DMS 273 (cell line): ENCODE measurements around the gene PLCD1.

Experiments
- DNase-seq: peaks from one replicate; lab custom pipeline; 2025; ENCODE audit not compliant: unreplicated experiment; lab: John Stamatoyannopoulos, UW

The PLCD1 gene

DNA sequence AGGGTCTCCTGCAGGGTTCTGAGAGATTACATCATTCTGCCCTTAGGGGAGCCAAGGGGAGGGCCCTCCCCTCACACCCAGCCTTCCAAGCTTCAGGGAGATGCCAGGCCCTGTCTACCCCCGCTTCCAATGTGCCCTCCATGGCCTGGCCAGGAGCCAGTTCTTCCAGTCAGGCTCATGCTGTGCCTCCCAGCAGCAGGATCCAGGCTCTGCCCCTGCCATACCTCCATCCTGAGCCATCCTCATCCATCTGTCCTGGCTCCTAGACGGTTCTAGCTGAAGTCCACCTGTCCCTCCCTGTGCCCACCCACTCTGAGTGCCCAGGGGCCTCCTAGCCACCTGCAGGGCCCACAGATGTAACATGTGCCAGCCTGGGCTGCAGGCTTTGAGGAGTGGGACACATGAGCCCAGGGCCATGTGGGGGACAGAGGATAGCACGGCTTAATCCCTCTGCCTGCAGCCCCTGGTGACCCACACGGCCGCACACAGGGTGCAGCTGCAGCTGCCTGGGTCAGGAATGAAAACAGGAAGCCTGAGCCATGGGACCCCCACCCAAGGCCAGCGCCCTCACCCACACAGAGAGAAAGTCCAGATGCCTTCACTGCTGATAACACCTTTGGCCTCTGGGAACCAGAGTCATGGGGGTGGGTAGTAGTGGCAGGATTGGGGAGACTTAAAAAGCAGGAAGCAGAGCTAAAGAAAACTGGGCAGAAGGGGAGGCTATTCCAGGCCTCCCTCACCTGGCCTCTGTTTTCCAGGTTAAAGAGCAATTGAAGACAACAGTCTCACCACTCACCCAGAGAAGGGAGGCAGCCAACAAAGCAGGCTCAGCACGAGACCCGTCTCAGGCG lies 11.8 kb downstream of the PLCD1 start:
- peak; percentile 55 for DNase-seq

DNA sequence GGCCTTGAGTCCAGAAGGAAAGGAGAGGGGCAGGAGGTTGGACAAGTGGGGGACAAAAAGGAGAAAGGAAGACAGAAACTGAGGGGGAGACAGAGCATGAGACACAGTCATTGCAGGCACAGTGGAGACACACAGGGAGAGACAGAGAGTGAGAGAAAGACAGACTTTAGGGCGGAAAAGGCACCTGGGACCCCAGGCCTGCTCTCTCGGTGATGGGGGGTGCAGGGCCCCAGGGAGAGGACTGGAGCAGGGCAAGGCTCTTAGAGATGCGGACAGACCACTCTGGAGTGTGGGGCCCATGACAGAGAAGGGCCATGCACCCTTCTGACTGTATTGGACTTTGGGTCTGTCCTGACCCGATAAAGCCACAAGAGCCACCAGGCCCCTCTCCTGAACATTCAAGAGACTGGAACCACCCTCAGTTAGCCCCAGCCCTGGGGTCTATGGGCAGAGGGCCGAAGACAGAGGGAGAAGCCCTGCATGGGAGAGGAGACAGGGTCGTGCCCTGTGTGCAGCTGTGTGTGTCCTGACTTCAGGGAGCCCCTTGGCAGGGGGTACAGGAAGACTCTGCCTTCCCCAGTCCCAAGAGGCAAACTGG lies 12.5 kb downstream of the PLCD1 start:
- no peak for DNase-seq

DNA sequence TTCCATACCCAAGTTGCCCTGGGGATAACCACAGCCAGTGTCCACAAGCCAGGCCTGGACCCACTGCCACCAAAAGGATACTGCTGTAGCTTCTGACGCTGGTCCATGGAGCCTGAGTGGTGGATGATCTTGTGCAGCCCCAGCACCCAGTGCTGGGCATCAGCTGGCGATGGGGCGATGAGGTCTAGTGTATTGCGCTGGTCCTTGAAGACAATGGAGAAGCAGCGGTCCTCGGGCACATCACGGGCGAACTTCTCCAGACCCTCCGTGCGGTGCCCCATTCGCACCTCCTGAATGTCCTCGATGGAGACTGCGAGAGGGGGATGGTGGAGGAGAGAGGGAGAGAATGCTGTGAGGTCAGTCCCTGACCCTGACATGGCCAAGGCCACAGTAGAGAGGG lies 13.0 kb downstream of the PLCD1 start:
- DNase-seq, result no peak

DNA sequence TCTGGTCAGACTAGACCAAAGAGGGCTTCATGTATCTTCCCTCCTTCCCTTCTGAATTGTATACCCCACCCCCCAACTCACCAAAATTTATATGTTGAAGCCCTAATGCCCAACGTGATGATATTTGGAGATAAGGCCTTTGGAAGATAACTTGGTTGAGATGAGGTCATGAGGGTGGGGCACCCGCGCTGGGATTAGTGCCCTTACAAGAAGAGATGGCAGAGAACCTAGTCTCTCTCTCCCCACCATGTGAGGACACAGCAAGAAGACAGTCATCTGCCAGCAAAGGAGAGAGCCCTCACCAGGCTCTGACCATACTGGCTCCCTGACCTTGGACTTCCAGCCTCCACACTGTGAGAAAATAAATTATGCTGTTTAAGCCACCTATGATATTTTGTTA lies 13.5 kb downstream of the PLCD1 start:
- DNase-seq, result no peak

DNA sequence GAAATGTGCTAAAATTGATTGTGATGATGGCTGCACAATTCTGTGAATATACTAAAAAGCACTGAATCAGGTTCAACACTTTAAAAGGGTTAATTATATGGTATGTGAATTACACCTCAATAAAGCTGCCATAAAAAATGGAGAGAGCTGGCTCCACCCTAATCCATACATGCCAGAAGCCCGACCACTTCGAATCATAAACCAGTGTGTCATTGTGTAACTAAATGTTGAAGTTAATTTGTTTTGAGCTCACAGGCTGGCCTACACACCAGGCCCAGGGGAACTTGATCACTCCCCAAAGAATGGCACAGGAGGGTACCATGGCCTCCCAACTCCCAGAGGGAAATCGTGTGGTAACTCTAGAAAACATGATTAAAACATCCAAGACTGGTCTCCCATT lies 14.0 kb downstream of the PLCD1 start:
- no peak for DNase-seq

DNA sequence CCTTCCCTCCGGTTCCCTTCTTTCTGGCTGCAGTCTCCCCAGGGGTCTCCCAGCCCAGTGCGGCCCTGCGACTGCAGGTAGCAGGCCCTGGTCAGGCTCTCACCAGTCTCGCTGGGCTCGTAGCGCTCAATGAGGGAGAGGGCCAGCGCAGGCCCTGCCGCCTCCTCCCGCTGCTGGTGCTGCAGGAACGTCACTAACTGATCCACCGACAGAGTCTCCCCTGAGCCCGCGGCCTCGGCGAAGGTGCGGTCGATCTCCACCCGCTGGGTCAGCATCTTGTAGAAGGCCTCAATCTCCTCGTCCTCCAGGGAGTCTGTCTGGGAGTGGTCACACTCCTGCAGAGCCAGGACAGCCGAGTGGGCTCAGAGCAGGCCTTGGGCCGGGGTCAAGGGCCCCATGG lies 18.3 kb downstream of the PLCD1 start:
- no peak for DNase-seq

DNA sequence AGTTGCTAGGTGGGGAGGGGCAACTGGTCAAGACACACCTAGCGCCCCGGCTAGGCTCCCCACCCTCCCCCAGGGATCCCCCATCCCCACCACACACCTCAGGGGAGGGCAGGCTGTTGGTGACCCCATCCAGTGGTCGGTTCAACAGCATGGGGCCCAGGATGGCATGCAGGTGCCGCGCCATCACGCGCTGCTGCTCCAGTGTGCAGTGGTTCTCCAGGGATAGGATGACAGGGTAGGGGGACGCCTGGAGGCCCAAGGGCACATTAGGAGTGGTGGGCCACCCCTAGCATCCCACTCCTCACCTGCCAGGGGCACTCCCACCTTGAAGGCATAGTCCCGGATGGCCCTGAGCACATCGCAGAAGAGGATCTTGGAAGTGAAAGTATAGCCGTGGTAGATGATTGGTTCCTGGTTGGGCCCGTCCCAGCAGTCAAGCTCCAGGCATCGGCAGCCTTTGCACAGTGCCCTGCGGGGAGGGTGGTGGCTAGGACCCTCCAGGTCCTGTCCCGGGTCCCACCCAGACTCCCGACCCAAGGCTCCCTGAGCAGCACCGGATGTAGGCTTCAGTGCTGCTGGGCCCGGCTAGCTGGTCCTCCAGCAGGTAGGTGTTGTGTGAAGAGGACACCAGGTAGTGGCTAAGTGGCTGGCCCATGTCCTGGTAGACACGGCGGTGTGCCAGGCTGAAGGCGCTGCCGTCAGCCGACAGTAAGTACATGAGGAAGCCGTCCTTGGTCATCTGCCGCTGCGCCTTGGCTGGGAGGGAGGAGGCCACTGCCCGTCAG lies 19.4 kb downstream of the PLCD1 start:
- no peak for DNase-seq

DNA sequence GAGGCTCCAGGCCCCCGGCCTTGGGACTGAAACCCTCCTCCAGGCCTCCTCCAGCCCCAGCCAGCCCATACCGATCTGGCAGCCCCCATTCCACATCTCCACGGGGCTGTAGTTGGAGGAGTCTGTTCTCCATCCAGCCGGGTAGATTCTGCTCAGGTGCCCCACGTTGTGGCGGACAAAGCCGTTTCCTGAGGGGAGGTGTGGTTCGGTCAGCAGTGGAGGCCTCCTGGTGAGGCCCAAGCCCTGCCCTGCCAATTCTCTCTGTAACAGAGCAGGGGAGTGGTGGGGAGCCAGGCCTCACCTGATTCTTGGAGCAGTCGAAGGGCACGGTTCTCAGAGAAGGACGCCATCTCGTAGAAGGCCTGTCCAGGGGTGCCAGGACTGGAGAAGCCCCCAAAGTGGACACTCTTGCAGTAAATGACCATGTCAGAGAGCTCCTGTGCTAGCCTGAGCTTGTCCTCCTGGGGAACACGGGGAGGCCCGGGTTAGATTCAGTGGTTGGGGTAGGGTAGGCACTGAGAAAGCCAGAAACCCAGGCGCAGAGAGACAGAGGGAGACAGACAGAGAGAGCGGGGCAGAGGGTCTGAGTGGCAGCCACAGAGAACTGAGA lies 20.4 kb downstream of the PLCD1 start:
- DNase-seq, result no peak

DNA sequence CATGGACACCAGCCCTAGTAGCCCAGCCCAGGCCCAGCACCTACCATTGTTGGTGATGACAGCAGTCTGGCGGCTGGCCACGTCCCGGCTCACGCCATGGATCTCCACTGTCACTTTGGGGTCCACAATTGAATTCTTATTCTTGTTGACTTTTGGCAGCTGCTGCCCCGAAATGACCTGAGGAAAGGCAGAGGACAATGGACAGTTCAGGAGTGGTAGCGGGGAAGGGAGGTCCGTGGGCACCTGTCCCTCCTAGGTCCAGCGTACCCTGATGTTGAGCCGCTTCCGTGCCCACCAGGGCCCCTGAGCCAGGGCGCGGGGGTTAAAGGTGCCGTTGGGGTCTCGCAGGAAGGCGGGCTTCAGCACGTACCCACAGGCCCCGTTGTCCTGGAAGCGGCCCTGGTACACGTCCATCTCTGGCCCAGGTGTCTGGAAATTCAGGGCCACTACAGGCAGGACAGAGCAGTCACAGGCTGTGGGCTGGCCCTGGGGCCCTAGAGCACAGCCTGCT lies 21.2 kb downstream of the PLCD1 start:
- DNase-seq, result no peak

DNA sequence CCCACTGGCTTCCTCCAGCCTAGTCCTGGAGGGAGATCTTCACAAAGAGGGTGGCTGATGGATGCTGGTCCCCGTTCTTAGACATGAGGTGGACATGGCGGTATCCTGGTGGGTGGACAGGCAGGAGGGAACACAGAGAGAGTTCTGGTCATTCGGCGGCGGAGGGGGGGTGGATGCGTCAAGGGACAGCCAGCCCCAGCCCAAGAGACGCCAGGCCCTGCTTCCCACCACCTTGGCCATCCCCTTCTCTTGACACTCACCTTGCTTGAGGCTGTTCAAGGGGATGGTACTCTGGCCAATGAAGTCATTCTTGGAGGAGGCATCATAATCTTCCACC lies 21.7 kb downstream of the PLCD1 start:
- no peak for DNase-seq

DNA sequence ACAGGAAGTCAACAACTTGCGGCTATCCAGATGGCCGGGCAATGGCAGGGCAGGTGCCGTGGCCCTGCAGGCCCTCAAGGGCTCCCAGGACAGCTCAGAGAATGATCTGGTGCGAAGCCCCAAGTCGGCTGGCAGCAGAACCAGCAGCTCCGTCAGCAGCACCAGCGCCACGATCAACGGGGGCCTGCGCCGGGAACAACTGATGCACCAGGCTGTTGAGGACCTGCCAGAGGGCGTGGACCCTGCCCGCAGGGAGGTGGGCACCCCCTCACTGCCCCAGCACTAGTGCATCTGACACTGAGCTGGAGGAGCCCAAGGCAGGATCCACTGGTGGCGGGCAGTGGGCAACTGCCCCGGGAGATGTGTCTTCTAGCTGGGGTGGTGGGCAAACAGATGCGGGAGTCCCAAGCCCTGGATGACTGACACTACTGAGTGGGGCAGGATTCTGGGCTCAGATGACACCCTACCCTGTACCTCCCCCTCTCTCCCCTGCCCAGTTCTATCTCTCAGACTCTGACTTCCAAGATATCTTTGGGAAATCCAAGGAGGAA lies 22.9 kb downstream of the PLCD1 start:
- DNase-seq, result no peak

DNA sequence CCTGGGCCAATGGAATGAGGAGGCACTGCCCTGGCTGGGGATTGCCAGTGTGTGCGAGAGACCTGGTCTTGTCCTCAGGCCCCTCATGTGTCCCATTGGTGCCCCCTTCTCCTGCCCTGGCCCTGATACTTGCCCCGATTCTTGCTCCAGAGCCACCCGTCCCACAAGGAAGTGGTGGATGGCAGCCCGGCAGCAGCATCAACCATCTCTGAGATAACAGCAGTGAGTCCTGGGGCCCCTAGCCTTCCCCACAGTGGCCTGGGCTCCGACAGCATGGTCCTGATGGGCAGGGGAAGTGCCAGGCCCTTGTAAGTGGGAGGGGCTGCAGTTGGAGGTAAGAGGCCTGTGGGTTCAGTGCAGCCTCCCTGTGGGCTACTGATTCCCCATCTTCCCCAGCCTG lies 23.4 kb downstream of the PLCD1 start:
- no peak for DNase-seq

DNA sequence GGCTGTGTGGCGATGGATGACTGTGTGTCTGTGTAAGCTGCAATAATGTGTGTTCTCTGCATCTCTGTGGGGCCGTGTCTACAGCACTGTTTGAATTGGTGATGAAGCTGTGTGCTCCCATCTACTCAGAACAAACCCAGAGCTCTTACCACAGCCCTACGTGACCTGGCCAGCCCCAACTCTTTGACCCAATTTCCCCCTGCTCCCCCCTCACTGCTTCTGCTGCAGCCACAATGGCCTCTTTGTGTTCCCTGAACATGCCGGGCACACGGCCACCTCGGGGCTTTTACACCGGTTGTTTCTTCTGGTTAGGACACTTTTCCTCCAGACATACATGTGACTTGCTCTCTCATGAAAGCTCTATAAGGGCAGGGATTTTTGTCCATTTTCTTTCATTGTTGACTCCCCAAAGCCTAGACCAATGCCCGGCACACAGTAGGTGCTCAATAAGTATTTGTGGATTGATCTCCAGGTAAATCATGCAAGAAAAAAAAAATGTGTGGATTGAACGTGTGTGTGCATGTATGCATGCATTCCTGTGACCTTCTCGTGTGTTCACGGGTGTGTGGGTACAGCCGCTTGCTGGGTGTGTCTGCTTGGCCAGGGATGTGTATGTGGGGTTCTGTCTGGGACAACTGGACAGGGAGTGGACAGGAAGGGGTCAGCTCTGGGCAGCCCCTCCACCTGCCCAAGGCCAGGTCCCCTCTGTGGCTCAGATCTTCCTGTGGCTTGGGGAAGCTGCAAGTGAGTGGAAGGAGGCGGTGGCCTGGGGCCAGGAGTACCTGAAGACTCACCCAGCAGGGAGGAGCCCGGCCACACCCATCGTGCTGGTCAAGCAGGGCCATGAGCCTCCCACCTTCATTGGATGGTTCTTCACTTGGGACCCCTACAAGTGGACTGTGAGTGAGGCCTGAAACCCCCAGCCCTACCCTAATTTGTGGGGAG lies 24.1 kb downstream of the PLCD1 start:
- no peak for DNase-seq

DNA sequence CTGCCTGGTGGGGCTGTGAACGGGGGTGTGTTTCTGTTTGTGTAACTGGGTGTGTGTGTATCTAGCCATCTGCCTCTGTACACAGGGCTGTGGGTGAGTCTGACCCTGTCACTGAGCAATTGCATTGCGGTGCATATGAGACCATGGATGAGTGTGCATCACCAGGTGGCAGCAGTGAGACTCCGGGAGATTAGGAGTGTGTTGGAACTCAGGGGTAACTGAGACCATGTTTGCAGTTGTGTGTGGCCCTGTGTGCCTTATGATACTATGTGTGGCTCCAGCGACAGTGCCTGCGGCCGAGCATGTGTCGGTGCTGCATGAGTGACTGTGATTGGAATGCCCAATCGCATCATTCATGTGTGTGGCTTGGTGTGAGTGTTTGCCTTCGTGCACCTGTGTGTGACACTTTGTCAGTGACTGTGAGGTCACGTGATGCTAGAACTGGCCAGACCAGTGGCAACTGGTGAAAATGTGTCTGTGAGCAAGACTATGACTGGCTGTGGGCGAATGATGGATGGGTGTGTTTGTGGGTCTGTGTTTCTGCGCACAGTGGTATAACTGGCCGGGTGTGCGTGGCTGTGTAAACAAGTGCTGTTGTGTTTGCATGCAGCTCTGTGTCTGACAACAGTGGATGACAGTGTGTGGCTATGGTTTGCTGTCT lies 24.9 kb downstream of the PLCD1 start:
- DNase-seq, result peak; percentile 85

DNA sequence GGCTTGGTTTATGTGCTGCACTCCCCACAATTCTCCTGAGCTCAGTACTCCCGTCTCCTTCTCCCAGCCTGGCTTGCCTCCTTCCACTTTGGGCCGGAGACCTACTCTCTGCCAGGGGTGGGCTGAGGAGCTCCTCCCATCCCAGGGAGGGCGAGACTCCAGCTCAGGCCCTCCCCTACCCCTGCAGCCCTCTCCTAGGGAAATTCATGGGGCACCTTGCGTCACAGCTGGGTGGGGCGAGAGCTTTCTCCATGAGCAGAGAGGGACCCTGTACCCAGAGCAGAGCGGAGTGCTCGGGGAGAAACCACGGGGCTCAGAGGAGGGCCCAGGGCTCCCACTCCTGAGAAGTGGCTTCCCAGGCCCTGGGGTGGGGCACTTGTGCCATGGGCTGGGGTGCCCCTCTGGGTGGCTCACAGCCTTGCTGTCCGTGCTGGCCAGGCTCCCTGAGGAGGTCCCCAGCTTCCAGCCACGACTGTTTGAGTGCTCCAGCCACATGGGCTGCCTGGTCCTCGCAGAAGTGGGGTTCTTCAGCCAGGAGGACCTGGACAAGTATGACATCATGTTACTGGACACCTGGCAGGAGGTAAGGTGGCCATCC lies 25.5 kb downstream of the PLCD1 start:
- DNase-seq, result no peak

DNA sequence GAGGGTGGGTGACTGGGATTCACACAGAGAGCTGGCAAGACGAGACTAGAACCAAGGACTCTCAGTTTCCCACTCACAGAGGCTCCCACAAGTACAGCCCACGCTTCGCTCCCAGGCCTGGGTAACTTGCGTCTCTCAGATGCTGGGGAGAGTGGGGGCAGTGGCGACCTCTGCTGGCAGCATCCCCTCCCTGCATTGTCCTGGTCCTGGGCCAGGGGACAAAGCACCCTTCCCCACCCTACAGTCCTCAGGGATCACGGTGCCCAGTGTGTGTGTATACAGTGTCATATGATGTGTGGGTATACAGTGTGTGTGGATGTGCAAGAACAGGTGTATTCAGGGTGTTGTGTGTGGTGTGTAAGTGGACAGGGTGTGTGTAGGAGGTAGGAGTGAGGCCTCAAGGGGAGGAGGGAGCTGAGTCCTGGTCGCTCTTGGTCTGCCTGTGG lies 26.0 kb downstream of the PLCD1 start:
- DNase-seq, result peak; percentile 69

DNA sequence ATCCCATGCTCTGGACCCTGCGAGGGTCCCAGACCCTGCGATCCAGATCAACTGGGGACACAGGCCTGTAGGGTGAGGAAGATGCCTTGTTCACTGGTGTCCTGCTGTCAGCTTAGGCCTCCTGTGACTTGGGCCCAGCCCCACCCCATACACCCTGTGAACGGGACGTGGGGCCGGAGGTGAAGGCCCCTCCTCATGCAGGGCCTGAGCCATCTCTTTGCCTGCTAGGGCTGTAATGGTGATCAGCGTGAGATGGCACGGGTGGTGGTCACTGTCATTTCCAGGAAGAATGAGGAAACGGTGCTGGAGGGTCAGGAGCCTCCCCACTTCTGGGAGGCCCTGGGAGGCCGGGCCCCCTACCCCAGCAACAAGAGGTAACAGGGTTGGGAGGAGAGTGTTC lies 26.5 kb downstream of the PLCD1 start:
- DNase-seq, result no peak

DNA sequence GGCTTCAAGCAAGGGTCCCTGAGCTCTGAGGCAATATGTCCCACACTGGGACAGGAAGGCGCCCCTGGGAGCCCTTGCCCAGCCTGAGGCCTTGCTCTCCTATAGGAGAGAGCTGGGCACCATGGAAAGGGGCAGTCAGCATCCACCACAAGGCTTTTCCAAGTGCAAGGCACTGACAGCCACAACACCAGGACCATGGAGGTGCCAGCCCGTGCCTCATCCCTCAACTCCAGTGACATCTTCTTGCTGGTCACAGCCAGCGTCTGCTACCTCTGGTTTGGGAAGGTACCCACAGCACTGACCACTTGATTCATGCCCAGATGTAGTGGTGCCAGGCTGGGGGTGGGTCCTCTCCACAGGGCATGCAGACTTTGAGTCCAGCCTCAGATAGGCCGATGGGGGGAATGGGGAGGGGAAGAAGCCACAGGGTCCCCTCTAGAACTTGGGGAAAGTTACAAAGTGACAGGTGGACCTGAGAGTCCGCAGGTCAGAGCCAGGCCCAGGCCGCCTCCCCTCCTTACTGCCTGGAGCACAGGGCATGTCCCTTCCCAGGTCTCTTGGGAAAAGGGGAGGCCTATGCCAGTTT lies 27.1 kb downstream of the PLCD1 start:
- DNase-seq, result no peak
